Measurements from ENCODE around the gene BMF. TPM values are rescaled to one million over a fixed set of nuclear protein-coding genes. Genes with fewer than 3 reads are reported as not detected.

BMF gene
- total RNA-seq, 3 donors from 2014 or later = 8.2 to 24.4 (median 9.3) TPM

DNA sequence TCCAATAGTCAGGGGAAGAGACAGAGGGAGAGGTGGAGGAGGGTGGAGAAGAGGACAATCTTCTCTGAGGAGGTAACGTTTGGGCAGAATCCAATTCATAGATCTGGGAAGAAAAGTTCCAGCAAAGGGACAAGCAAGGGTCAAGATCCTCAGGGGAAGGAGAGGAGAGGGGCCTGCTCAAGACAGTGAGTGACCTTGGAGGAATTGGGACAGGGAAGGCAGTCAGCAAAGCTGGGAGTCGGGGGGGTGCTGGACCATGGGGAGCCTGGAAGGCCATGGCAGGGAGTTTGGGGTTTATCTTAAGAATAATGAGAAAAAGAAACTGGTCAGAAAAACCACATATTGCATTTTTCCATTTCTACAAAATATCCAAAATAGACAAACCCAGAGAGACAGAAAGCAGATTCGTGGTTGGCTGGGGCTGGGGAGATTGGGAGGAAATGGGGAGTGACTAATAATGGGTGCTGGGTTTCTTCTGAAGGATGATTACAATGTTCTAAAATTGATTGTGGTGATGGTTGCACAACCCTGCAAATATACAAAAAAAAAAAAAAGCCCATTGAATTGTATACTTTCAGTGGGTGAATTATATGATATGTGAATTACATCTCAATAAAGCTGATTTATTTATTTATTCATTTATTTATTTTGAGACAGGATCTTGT lies 50.1 kb downstream of the BMF start:
- peaks cover 0 to 20% of the 10 kb centered on the region in 2 donors for H3K4me1 ChIP-seq
- no peak for DNase-seq (ENCODE audit: low spot score in 2 of 2)
- intact Hi-C loops (cut with DNase I; ENCODE audit: low total_unique reads) = loop anchor here (10.0 kb wide), 1 partner anchor 46 kb away; the partner anchor contains the start of gene BMF

DNA sequence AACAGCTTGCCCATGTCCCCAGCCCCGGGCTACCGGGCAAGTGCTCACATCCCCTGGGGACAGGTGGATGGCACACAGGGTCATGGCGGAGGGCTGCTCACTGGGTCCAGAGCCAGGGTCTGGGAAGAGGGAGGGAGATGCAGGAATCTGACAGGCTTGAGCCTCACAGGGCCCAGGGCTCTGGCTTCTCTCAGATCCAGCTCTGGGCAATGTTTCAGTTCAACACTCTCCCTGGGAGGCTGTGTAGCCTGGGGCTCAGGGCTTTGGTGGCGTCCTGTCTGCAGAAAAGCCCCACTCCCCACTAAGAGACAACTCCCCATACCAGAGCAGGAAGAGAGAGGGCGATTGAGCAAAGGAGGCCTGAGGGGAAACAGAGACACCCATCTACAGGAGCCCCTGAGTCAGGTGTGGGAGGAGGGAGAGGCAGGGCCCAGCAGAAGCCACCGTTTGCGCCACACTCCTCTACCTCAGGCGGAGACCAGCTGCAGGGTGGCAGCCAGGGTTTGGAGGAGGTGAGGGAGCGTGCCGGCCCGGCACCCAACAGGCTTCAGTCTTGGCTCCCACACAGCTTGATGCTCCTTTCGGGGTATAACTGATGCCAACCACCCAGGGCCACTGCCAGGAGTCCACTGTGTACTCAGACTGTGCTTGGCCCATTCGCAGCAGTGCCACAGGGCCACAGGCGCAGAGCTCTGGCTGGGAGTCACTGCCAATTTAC lies 52.9 kb downstream of the BMF start:
- DNase-seq (ENCODE audit: low spot score in 2 of 2) = peak; percentile 62 to 69
- Histone ChIP-seq H3K27ac (peak overlapping the region; percentile 42 to 71), H3K27me3 (no peaks in the 10 kb centered on the region), H3K4me1 (peaks cover 0 to 20% of the 10 kb centered on the region in 2 donors), H3K9me3 (no peaks in the 10 kb centered on the region), H3K36me3 (no peaks in the 10 kb centered on the region), H3K4me3 (no peak overlapping the region)
- intact Hi-C loops (cut with DNase I; ENCODE audit: low total_unique reads) = loop anchor here (10.0 kb wide), 1 partner anchor 49 kb away; the partner anchor contains the start of gene BMF
- TF ChIP-seq, protein P1, sequence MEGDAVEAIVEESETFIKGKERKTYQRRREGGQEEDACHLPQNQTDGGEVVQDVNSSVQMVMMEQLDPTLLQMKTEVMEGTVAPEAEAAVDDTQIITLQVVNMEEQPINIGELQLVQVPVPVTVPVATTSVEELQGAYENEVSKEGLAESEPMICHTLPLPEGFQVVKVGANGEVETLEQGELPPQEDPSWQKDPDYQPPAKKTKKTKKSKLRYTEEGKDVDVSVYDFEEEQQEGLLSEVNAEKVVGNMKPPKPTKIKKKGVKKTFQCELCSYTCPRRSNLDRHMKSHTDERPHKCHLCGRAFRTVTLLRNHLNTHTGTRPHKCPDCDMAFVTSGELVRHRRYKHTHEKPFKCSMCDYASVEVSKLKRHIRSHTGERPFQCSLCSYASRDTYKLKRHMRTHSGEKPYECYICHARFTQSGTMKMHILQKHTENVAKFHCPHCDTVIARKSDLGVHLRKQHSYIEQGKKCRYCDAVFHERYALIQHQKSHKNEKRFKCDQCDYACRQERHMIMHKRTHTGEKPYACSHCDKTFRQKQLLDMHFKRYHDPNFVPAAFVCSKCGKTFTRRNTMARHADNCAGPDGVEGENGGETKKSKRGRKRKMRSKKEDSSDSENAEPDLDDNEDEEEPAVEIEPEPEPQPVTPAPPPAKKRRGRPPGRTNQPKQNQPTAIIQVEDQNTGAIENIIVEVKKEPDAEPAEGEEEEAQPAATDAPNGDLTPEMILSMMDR (IDR thresholded peaks at IDR 0.05) = no peak
- TF ChIP-seq POLR2AphosphoS5 (IDR thresholded peaks at IDR 0.05) = no peak
- TF ChIP-seq POLR2A (IDR thresholded peaks at IDR 0.05) = no peak

More for the DNA sequence above, 50.1 kb downstream of the BMF start:
- H3K36me3 ChIP-seq = no peaks in the 10 kb centered on the region
- H3K9me3 ChIP-seq = no peaks in the 10 kb centered on the region
- no peak overlapping the region for H3K27ac ChIP-seq
- H3K27me3 ChIP-seq = no peaks in the 10 kb centered on the region
- H3K4me3 ChIP-seq = no peak overlapping the region
- TF ChIP-seq POLR2AphosphoS5 (IDR thresholded peaks at IDR 0.05) = no peak
- TF ChIP-seq, protein P1 (IDR thresholded peaks at IDR 0.05) = no peak
- TF ChIP-seq POLR2A (IDR thresholded peaks at IDR 0.05) = no peak

DNA sequence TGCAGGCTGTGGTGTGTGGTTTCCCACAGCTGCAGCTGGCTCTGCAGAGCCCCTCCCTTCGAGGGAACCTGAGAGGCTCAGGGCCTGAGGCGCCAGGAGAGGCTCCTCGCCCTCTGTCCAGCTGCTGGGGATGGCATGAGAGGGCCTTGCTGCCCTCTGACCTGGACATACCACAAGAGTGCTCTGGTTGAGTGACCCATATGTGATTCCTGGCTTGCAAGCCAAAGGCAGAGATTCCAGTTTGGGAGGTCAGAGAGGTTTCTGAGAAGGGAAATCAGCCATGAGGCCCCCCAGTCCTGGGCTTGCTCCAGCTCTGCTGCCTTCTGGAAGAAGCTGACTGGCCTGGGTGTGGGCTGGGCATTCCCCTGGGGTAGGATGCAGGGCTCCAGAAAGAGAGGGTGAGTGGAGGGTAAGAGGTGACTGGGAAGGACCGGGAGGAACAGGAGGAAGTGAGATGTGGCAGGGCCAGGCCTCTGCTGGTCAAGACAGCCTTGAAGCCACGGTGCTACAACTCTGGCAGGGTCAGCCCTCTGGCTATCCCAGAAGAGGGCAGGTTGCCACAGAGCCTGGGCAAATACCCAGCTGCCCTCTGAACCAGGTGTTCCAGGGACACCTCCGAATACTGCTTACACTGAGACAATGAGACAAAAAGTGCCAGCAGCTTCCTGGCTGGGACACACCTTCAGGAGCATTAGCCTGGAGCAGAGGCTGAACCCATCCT lies 53.7 kb downstream of the BMF start:
- Histone ChIP-seq H3K27me3 (no peaks in the 10 kb centered on the region), H3K9me3 (no peaks in the 10 kb centered on the region), H3K27ac (peak overlapping the region; percentile 42 to 71), H3K36me3 (no peaks in the 10 kb centered on the region), H3K4me1 (peaks cover 0 to 20% of the 10 kb centered on the region in 2 donors), H3K4me3 (no peak overlapping the region)
- intact Hi-C loops (cut with DNase I; ENCODE audit: low total_unique reads) = loop anchor here (10.0 kb wide), 1 partner anchor 50 kb away; the partner anchor contains the start of gene BMF
- TF ChIP-seq POLR2AphosphoS5 (IDR thresholded peaks at IDR 0.05) (no peak), POLR2A (IDR thresholded peaks at IDR 0.05) (no peak)
- TF ChIP-seq, protein P1 (IDR thresholded peaks at IDR 0.05) = no peak
- DNase-seq (ENCODE audit: low spot score in 2 of 2) = no peak

DNA sequence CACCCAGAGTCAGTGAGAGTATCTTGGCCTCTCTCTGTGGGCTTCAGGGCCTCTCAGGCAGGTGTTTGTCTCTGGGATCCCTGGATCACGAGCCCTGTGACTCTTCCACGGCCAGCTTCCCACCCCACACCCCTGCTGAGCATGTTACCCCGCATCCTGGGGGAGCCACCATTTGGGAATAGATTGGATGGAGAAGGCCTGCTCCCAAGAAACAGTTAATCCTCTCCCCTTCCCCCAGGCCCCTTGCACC lies 54.1 kb downstream of the BMF start:
- Histone ChIP-seq H3K4me1 (peaks cover 0 to 20% of the 10 kb centered on the region in 2 donors), H3K27me3 (no peaks in the 10 kb centered on the region), H3K27ac (peak overlapping the region in 1 of 2 donors; percentile 71), H3K4me3 (no peak overlapping the region), H3K9me3 (no peaks in the 10 kb centered on the region), H3K36me3 (no peaks in the 10 kb centered on the region)
- TF ChIP-seq POLR2AphosphoS5 (IDR thresholded peaks at IDR 0.05) (no peak), POLR2A (IDR thresholded peaks at IDR 0.05) (no peak)
- TF ChIP-seq, protein P1 (IDR thresholded peaks at IDR 0.05) = no peak
- no peak for DNase-seq (ENCODE audit: low spot score in 2 of 2)
- intact Hi-C loops (cut with DNase I; ENCODE audit: low total_unique reads) = loop anchor here (10.0 kb wide), 1 partner anchor 50 kb away; the partner anchor contains the start of gene BMF

Data from breast epithelium (tissue), 4 donors.